ENCODE data around the gene FER1L5.

GRCh38 chr2:96636551-96637171, 5.9 kb upstream of the FER1L5 start:
- no peak for TF ChIP-seq POLR2A (IDR thresholded peaks at IDR 0.05; ENCODE audit: low read depth, low read length)
- no peak for TF ChIP-seq TAF1 (IDR thresholded peaks at IDR 0.05; ENCODE audit: borderline replicate concordance, low read depth, low read length)
